Measurements from ENCODE around the gene CPEB2. TPM values are rescaled to one million over a fixed set of nuclear protein-coding genes. Genes with fewer than 3 reads are reported as not detected.
A peak's percentile ranks its signal among the peaks of the same experiment; 100 is the strongest.

The CPEB2 gene
- total and polyA plus RNA-seq, 9 of the 15 experiments (the other 6 are each of a cell fraction or from before 2014, with no cell fraction given), result 0.39 to 3.0 (median 1.4) TPM

- DNase-seq (ENCODE audit: extremely low read depth in 1 of 4, low spot score in 3 of 4), result no peak
- CTCF ChIA-PET (ENCODE audit: low intra/inter-chr PET ratio), result no interaction called here
- no peaks in the 10 kb centered on the region for H3K27me3 ChIP-seq (ENCODE audit: control insufficient read depth in 2 of 2, insufficient read depth in 2 of 2, low read length in 2 of 2)
- no TSS peak for BruUV-seq (replicated peaks)
- no peak overlapping the region for H3K4me3 ChIP-seq
- H3K9me1 ChIP-seq (ENCODE audit: control insufficient read depth, insufficient read depth, low read length), result no peaks in the 10 kb centered on the region
- in situ Hi-C loops (cut with MboI), result no loop called here
- H3K9me3 ChIP-seq (replicated peaks; ENCODE audit: control insufficient read depth, insufficient read depth, low read depth, low read length), result no peaks in the 10 kb centered on the region
- no peak overlapping the region for H3K4me2 ChIP-seq (ENCODE audit: insufficient read depth, low read length)
- no peaks in the 10 kb centered on the region for H3K79me2 ChIP-seq (ENCODE audit: control insufficient read depth, insufficient read depth, low read length)
- TF ChIP-seq ATF1 (CRISPR knock-in tag; IDR thresholded peaks at IDR 0.05) (no peak), ATF1 (tag; IDR thresholded peaks at IDR 0.05) (peak; percentile 24; the same call in 1 of the 2 replicates), TCF3 (CRISPR knock-in tag; IDR thresholded peaks at IDR 0.05) (no peak), ZFP36 (IDR thresholded peaks at IDR 0.05; ENCODE audit: low read depth, low read length, partially characterized antibody) (no peak), ZNF766 (CRISPR knock-in tag; conservative IDR thresholded peaks at IDR 0.05) (no peak), LEF1 (IDR thresholded peaks at IDR 0.05) (no peak), CREB1 (IDR thresholded peaks at IDR 0.05) (0 out of 2 replicates have a peak, but pooled peaks have one; percentile 18), CREB1 (CRISPR knock-in tag; IDR thresholded peaks at IDR 0.05) (no peak), CREM (IDR thresholded peaks at IDR 0.05; ENCODE audit: low read depth) (0 out of 2 replicates have a peak, but pooled peaks have one; percentile 10), KAT2B (IDR thresholded peaks at IDR 0.05; ENCODE audit: low read depth, low read length) (no peak)
- TF ChIP-seq, protein P1, sequence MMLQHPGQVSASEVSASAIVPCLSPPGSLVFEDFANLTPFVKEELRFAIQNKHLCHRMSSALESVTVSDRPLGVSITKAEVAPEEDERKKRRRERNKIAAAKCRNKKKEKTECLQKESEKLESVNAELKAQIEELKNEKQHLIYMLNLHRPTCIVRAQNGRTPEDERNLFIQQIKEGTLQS (IDR thresholded peaks at IDR 0.05), result peak; percentile 56
- TF ChIP-seq, protein P1 (CRISPR knock-in tag; conservative IDR thresholded peaks at IDR 0.05), result no peak
- H3K9ac ChIP-seq (ENCODE audit: insufficient read depth in 1 of 2, low read depth in 2 of 2, low read length in 2 of 2), result no peak overlapping the region
- H2AFZ ChIP-seq (ENCODE audit: low read depth, low read length), result no peak overlapping the region
- no peaks in the 10 kb centered on the region for H3K36me3 ChIP-seq (ENCODE audit: control insufficient read depth, insufficient read depth, low read length)
- no peaks in the 10 kb centered on the region for H3K4me1 ChIP-seq (replicated peaks in 1 of 2; ENCODE audit: control insufficient read depth in 2 of 2, insufficient read depth in 2 of 2, low read length in 2 of 2)
- no peak overlapping the region for H3K27ac ChIP-seq (ENCODE audit: extremely low read depth, low read depth, low read length)
- ATAC-seq, result peak; percentile 45; the same call in 2 of the 3 replicates
- H4K20me1 ChIP-seq (replicated peaks; ENCODE audit: control insufficient read depth, insufficient read depth, low read length), result no peaks in the 10 kb centered on the region
- FAIRE-seq, result no peak
- WGBS (ENCODE audit: insufficient coverage, low coverage, missing lambda C conversion rate), result 20% methylated on average over 5 of the region's 5 CpGs
- intact Hi-C loops (cut with micrococcal nuclease), result no loop called here
- POLR2A ChIA-PET, result interaction anchor here (0.7 to 1.1 kb wide), 2 partner anchors 15 to 17 kb away, joined by 3 read pairs; no protein-coding TSS in a partner anchor
These were observed 104.1 kb downstream of the CPEB2 start for GRCh38 chr4:15106399-15106798.
